NCI-H1092 treated with DMSO at 0.1 percent for 48 hours (cell line): ENCODE data around the gene RFLNA.

Experiments
- DNase-seq: peaks from one replicate; lab custom pipeline; 2025; lab: John Stamatoyannopoulos, UW

Gene RFLNA

GRCh38 chr12:124358572-124358971 lies 63.7 kb downstream of the RFLNA start:
- no peak for DNase-seq

GRCh38 chr12:124359671-124360581 lies 65.0 kb downstream of the RFLNA start:
- peak; percentile 75 for DNase-seq

GRCh38 chr12:124361074-124361970 lies 66.4 kb downstream of the RFLNA start:
- DNase-seq: no peak

- no peak for DNase-seq
Measured at GRCh38 chr12:124361996-124362395, 67.1 kb downstream of the RFLNA start.

GRCh38 chr12:124363353-124363965 lies 68.6 kb downstream of the RFLNA start:
- DNase-seq: peak; percentile 1

- DNase-seq: no peak
Measured at GRCh38 chr12:124364543-124364942, 69.7 kb downstream of the RFLNA start.
